HG02763 (cell line): ENCODE results near the gene NR5A1.

Experiments
- ATAC-seq: cut with Tn5 transposase; IDR thresholded peaks from one replicate; pipeline ENCODE4 v1.9.1; 2021; ENCODE audit warnings: mild to moderate bottlenecking, moderate library complexity; ENCODE audit not compliant: unreplicated experiment

NR5A1 gene

DNA sequence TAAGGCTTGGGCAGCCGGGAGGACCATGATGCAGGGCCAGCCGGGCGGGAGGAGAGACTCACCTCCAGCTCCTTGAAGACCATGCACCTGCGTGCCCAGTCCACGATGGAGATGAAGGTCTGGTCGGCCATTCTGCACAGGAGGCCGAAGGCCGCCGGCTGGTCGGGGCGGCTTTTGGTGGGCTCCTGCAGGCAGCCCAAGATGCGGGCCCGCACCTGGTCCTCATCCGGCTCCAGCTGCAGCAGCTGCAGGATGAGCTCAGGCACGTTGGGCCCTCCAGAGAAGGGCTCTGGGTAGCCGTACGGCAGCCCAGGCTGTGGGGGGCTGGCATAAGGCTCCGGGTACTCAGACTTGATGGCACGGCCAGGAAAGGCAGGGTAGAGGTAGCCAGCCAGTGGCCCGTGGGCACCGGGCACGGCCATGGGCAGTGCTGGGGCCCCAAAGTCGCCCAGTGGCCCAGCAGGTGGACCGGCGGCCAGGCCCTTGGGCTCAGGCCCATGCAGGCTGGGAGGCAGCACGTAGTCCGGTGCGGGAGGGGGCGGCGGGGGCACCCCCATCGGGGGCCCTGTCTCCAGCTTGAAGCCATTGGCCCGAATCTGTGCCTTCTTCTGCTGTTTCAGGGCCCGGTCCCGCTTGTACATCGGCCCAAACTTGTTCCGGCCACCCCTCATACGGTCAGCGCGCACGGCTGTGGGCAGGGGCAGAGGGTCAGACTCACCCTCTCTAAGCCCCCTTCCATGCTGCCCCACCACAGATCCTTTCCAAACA is 7.0 kb downstream of the NR5A1 start:
- ATAC-seq, result no peak

DNA sequence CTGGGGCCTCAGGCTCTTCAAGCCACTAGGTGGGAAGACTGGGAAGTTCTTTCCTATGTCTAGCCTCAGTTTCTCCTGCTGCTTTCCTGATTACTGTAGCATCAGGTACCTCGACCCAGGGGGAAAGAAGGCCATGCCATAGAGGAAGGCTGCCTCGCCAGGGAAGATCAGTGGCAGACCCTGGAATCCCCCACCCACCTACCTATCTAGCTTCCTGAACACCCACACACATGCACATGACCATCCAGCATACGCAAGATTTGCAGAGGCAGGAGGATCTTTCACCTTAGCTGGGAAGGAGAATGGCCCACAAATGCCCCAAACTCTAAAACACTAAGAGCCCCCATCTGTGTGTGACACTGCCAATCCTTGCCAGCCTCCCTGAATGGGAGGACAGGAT is 8.0 kb downstream of the NR5A1 start:
- ATAC-seq, result no peak

DNA sequence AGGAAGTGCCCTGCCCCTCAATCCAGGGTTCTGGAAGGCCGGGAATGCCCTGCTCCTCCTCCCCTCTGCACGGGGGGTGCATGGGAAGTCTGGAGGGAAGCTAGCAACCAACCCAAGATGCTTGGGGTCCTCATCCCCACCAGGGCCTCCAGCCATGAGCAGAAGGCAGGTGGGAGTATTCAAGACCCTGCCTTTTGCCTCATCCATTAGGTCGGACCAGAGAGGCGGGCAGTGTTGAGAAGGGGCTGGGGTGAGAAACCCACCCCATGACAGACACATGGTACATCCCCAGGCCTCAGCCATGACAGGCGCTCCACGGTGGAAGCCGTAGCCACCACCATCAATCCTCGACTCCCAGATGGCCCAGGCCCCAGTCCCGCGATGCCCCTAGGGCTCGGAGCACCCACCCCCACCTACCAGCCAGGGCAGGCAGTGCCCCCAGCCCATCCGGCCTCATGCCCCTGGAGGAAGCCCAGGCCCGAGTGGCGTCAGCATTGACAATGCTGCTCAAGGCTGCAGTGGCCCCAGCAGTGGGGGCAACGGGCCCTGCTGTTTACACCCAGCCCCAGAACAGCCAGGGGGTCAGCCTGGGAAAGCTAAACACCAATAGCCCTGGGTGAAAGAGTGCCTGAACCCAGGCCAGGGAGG is 8.6 kb downstream of the NR5A1 start:
- no peak for ATAC-seq

DNA sequence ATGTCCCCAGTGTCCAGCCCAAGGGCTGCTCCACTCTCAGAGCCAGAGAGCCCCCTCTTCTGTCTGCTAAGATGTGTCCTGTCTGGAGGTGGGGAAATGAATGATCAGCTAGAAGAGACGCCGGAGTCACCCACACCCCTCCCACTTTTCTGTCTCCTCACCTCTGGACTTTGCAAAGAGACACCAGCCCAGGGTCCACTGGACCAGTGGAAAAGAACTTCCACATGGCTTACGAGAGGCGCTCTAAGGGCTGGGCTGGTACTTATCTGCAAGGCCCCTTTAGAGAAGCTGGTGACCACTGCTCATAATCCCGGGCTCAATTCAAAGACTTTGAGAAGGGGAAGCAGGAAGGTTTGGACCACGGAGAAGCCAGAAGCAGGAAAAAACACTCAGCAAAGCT is 9.2 kb downstream of the NR5A1 start:
- ATAC-seq, result no peak

DNA sequence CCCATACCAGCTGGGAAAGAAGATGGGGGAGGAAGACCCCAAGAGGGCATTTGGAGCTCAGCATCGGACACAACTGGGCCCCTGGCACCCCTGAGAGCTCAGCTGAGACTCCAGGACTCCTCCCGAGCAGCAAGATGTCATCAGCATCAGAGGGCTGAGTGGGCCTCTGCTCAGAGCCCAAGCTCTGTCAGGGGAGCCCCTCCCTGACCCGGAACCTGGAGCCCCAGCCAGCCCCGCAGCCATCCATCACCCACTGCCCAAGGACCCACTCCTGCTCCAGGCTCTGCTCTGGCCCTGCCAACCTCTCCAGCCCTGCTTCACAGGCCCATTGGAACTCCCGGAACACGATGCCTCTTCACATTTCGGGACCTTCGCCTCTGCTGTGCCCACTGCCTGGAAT is 9.8 kb downstream of the NR5A1 start:
- ATAC-seq, result no peak

DNA sequence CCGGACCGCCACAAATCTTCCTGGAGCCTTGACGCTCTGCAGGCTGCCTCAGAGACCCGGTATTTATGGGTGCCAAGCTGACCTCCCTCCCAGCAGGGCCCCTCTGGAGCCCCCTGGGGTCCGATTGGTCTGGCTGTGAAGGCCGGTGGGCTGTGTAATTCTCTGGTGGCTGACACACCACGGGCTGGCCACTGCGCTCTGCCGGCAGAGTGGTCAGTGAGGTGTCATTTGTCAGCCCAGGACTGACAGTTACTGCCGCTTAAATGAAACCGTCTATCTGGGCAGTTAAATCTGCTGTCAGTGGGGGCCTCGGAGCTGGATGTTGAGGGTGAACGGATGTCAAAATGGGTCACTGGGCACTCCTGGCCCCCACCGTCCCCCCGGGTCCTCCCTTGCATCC is 10.7 kb downstream of the NR5A1 start:
- no peak for ATAC-seq

DNA sequence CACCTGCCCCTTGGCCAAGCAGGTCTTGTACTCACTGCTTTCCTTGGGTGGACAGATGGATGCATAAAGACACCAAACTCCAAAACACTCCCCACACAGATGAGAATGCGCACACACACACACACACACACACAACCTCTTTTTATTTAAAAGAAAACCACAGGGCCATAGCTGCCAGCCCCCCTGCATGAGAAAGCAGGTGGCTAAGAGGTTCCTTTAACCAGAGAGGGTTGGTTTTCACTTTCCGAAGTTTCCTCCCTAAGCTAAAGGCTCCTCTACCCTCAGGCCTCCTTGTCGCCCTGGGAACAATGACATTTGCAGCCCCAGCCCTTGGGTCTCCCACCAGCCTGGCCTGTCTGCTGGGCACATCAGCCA is 11.1 kb downstream of the NR5A1 start:
- ATAC-seq, result no peak

DNA sequence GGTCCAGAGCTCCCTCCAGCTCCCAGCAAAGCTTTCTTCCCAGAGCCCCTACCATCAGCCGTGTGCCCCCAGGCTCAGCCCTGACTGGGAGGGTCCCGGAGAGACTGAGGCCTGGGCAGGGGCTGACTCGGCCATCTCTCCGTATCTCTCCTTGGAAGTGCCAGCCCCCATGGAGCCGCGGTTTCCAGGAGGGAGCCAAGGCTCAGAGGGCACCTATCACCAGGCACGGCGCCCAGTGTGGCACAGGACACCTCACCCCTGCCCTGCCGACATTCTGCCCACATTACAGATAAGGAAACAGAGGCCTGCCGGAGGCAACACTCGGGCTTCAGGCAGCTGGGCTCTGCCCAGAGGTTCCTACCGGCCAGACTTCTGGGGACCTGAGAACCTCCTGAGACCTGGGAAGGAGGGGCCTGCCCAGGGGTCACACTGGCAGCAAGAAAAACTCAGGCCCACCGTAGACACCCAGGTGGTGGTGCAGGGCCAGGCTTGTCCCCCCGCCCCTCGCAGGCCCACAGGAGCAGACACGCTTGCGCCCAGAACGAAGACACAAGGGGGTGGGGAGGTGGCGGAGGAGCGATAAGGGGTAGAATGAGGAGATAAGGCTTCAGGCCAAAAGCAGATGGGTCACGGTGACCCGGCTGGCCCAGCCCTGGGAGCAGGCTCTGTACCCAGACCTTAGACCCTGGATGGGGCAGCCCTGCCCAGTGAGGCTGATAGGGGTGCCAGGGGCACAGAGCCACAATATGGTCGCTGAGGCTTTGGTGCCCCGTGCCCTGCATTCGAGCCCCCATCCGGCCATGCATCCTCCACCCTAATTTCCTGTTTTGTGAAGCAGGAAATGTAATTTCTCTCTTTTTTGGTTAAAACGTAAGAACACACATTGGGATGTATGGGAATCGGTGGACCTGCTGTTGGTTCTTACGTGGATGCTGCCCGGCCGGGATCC is 11.8 kb downstream of the NR5A1 start:
- no peak for ATAC-seq

DNA sequence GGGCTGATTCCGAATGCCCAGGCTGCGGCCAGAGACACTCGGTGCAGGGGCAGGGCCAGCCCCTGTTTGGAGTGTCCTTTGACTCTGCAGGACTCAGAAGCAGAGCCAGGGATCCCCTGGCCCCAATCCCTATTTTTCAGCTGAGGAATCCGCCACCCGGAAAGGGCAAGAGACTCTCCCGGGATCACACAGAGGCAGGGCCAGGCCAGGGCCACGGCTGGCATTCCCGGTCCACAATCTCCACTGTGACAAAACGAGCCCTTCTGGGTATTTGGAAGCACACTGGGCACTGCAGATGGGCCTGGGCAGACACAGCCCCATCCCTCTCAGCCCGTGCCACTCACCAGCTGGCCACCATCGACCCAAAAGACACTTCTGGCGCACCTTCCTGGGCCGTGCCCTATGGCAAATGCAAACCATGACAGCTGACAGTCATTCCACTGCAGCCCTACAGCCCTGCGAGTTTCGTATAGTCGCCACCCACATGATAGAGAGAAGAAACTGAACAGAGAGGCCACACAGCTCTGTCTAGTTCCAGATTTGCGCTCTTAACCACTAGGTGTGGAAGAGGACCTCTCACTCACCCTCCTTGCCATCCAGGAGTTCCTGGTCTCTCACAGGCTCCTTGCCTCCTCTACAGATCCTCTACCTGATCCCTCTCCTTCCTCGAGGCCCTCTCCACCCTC is 13.3 kb downstream of the NR5A1 start:
- ATAC-seq, result no peak

DNA sequence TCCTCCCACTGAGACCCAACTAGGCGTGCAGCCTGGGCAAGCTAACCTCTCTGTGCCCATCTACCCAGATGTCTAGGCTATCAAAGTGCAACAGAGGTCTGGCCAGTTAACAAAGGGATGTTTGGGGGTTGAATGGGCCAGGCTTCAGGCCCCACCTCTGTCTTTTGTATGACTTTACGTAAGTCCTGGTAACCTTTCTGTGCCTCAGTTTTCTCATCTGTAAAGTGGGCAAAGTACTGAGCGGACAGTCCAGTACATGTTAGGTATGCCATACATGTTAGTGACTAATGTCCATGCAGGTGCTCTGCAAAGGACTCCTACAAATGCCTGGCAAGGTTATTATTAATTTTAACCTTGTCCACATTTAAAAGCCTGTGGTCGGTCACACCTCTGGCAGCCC is 14.0 kb downstream of the NR5A1 start:
- no peak for ATAC-seq

DNA sequence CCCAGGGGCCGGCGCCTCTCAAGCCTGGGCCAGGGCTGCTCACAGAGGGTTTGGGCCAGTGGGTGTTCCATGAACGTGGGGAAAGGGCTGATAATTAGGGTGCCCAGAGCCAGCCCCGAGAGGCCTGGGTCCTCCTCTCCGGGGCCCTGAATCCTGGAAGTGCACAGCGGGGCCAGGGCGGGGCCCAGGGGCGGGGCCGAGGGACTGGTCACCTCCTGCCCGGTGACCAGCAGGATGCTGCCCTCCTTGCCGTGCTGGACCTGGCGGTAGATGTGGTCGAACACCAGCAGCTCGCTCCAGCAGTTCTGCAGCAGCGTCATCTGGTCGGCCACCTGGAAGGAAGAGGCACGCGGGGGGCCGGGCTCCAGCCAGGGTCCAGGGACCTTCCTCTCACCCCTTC is 14.4 kb downstream of the NR5A1 start:
- no peak for ATAC-seq

DNA sequence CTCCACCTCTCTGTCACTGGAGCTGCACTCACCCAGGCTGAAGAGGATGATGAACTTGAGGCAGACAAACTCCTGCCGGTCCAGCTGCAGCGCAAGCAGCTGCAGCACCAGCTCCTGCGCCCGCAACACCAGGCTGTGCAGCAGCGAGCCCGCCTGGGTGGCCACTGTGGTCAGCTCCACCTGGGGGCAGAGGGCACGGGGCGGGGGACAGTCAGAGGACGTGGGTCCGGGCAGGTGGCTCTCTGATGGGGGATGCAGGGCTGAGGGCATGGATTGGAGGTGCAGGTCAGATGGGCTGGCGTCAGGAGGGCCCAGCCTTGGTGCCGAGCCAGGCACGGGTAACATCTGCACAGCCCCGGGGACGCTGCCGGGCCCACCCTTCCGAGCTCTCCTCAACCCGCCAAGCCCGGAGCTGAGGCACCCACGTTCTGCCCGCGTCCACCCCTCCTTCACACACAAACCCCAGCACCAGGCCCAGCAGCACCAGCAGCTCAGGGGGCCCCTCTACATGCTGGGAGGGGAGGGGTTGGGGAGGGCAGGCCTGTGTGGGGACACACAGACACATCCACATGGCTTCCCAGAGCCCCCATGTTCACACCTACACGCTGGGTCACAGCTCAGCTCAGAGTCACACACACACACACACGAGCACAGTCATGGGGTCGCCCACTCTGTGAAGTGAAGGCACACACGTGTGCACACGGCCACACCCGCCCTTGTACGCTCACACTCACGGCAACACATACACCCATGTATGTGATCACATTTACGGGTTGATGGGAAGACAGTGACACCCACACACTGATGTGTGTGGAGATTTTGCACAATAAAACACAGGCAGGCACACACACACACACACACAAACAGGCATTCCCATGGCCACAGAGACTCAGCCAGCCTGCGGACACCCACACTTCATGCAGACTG is 15.9 kb downstream of the NR5A1 start:
- ATAC-seq, result no peak

DNA sequence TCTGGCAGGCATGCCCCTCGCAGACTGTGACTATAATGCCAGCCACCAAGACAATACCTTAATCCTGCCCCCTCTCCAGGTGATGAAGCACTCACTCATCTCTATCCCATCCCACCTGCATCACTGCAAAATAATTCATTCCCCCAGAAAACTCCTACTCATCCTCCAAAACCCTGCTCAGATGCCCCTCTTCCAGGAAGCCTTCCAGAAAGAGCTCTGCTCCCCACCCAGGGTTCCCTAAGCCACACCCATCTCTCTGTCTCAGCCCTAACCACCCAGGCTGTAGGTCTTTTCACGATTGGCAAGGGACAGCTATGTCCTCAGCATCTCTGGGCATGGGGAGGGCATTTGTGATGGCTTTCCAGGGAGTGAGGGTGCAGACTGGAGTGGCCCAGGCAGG is 17.2 kb downstream of the NR5A1 start:
- ATAC-seq, result no peak

DNA sequence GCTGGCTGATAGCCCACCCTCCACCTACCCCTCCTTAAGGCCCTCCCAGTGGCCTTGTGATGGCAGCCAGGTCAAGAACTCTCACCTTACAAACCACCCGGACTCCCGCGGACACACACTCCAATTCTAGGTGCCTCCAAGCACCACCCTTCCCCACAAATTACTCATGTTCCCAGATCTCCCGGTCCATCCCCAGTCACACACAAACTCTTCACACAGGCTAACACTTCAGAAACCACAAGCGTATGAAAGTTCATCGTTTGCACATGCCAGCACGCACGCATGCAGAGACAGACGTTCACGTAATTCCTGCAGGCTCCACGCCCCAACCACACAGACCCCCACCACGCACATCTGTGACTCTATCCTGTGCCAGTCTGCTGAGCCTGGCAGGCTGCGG is 18.0 kb downstream of the NR5A1 start:
- no peak for ATAC-seq

DNA sequence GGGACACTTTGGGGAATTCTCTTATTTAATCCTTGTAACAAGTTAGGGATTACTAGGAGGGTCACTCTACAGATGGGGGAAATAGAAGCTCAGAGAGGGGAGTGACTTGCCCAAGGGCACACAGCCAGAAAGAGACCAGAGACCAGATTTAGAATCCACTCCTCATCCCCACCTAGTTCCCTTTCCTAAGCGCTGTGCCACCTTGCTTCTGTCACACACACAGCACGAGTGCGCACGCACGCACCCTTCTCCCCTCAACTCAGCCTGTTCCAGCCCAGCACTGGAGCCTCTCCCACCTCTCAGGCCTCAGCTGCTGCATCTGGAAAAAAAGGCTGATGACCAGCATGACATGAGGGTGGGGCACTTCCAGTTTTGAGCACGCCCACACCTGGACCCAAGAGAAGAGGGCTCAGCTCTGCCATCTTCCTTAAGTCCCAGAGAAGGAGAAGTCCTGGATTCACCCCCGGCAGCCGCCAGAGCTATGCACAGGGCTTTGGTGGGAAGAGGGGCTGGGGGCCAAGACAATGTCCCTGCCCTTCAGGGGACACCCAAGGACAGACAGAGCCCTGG is 18.5 kb downstream of the NR5A1 start:
- ATAC-seq, result no peak

DNA sequence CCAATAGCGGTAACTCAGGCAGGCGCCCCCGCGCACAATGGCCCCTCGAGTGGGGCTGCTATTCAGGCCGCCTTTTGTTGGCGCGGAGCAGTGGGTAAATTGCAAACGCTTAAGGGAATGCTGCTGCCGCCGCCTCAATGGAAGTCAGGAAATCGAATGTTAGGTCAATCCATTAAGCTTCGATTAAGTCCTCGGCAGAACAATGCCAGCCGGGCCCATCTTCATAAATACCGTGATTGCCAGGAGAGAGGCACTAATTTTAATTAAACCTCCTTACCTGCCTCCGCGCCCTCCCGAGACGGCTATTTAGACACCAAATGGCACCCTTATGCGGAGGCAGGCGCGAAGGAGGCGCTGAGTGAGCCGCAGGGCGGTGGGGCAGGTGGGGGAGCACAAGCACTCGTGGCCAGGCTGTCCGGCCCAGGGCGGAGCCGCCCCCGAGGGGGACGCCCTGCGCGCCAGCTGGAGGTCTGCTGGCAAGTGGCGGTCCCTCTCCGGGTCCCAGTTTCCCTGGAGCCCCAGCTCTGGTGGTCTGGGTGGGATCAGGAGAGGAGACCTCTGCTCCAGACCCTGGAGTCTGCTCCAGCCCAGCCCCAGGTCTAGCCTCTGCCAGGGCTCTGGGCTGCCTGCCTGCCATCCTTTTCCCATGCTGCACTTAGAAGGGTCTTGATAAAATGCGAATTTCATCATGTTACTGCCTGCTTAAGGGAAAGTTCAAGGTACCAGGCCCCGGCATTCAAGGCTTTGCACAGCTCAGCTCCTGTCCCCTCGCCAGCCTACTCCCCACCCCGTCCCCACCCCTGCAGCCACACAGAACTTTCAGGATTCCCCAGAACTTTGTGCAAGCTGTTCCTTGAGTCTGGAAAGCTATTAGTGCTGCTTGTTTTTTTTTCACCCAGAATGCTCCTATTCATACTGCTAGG is 19.7 kb downstream of the NR5A1 start:
- no peak for ATAC-seq

DNA sequence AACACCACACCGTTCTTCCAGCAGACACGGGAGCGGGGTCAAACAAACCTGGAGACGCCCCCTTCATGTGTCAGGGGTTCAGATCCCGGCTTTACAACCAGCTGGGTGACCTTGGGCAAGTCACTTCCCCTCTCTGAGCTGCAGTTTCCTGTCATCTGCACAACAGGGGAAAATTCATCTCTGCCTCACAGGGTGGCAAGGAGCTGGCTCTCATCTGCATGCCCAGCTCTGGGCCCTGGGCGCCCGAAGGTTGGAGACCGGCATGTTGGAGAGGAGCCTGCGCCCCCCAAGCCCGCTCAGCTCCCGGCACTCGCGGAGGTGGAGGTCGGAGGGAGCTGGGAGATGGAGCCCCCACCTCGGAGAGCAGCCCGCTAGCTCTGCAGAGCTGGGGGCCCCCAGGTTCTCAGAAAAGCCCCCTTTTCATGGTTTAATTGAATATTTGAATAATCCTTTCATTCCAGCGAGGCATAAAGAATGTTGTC is 20.4 kb downstream of the NR5A1 start:
- ATAC-seq, result no peak

DNA sequence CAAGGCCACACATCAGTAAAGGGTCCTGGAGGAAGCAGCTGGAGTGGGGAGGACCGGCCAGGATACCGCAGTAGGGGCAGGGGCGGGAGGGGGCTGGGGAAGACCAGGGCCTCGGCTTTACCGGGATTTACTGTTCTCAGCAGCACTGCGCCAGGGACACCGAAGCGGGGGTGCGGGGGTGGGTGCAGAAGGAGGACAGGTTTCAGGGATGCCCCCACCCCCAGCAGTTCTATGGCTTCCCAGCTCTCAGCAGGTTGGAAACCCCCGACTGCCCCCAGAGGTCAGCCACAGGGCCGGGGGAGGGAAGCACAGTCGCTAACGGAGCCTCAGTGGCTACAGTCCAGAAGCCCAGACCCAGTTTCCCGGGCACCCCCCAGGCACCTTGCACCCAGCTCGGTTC is 21.3 kb downstream of the NR5A1 start:
- no peak for ATAC-seq

DNA sequence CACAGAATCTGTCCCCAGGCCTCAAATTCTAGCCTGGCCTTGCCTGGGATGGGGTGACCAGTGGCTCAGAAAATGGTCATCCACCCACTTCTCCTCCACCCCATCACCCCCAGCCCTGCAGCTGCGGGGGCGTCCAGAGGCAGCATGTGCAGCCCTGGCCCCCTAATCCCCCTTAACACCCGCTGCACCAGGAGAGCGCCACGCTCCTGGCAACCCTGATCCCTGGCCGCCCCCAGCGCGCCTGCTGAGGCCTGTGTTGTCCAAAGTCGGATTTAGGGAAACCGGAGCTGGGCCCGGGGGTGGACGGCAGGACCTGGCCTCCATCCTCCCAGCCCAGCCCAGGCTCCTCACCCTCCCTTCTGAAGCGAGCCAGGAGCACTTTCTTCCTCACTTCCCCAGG is 22.0 kb downstream of the NR5A1 start:
- ATAC-seq, result no peak
